HG03460 (cell line): ENCODE data around the gene FAM83B.
"Not testable (repeated sequence)": the region's sequence is repeated elsewhere in the genome, so short reads cannot be mapped to it uniquely, and the experiment has no call there.

Source experiments
- ATAC-seq: cut with Tn5 transposase; IDR thresholded peaks from one replicate; pipeline ENCODE4 v1.9.1; 2021; ENCODE audit not compliant: unreplicated experiment

The FAM83B gene

DNA sequence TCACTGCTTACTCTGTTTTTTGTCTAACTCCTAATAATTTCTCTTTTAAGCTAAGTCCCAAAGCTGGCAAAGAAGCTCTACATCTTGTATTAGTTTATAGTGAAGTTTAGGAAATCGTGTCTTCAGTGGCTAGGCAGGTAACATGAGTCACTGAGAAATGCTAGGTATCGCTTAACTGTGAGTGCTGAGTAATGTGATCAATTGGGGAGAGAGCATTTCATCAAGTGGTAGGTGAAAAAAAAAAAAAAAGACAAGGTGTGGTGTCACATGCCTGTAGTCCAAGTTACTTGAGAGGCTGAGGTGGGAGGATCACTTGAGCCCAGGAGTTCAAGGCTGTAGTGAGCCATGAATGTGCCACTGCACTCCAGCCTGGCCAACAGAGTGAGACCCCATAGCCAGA lies 125.3 kb downstream of the FAM83B start:
- ATAC-seq: no peak

DNA sequence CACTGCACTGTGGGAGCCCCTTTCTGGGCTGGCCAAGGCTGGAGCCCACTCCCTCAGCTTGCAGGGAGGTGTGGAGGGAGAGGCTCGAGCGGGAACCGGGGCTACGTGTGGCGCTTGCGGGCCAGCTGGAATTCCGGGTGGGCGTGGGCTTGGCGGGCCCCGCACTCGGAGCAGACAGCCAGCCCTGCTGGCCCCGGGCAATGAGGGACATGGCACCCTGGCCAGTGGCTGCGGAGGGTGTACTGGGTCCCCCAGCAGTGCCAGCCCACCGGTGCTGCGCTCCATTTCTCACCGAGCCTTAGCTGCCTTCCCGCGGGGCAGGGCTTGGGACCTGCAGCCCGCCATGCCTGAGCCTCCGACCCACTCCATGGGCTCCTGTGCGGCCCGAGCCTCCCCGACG lies 132.6 kb downstream of the FAM83B start:
- not testable (repeated sequence) for ATAC-seq

DNA sequence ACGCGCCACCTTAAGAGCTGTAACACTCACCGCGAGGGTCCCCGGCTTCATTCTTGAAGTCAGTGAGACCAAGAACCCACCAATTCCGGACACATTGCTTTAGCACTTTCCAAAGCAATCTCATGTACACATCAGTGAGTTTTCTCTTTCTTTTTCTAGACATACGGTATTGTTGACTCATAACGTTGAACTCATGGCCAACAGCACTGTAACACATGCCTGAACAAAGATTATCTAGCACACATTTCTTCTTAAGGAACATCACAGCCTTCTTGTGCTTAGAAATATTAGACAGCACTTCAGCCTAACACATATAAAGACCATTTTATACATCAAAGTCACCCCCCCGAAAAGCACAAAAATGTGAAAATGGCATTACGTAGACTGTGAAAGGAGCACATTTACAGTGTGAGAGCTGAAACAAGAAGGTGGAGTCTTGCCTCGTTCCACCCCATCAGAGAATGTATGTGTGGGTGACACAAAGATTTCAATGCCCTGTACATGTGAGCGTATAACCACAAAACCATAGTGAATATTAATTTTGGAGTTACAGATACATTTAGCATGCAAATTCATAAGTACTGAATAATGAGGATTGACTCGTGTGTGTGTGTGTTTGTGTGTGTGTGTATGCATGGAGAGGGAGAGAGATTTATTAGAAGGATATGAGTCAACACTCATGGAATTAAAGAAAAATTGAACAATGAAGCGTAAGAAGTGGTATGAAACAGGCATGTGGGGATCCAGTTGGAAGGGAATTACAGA lies 134.1 kb downstream of the FAM83B start:
- no peak for ATAC-seq

DNA sequence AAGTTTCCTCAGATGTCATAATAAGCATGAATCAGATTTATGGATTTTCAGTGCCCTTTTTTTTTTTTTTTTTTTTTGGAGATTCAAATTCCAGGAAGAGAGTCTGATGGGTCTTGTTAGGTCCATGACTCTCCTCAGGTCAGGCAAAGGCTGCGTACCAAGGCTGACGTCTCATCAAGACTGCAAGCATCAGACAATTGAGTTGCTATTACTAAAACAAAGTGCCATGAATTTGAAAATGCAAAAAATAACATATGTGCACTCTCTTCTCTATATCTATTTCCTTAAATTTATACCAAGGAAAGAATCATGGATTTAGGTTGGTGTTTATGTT lies 134.7 kb downstream of the FAM83B start:
- no peak for ATAC-seq

DNA sequence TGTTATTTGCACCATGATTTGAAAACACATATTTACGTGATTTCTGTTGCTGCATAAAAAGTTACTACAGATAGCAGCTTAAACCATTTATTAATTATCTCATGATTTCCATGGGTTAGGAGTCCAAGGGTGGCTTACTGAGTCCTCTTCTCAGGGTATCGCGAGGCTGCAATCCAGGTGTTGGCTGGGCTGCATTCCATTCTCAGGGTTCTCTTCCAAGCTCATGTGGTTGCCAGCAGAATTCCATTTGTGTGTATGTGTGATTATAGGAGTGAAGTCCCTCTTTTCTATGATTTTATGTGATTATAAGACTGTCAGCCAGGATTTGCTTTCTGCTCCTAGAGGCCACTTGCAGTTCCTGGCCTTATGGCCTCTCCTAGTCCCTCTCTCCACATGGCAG lies 135.1 kb downstream of the FAM83B start:
- ATAC-seq: no peak

DNA sequence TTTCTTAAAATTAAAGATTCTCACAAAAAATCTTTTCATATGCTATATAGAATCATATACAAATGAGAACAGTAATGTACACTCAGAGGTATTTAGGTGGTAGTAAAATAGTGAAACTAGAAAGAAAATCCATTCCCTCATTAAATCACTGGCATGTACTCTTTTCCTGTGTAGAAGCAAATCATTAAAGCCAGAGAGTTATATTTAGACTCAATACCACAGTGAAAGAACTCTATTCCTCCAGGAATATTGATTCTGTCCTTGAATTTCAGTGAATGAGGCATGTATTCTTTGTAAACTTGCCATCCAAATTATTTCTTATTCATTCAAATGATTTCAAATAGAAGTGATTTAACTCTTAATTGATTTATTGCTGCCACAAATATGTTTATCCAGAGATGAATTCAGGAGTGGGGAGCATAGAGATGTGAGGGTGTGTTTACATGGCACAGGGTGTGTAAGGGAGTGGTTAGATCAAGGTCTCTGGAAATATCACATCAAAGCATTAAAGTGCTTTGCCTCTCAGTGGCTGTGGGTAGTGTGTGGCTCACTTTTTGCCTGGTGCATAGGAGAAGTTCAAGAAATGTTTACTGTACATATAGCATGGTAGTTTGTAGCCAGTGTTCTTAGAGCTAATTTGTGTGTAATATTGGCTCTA lies 141.2 kb downstream of the FAM83B start:
- ATAC-seq: no peak

DNA sequence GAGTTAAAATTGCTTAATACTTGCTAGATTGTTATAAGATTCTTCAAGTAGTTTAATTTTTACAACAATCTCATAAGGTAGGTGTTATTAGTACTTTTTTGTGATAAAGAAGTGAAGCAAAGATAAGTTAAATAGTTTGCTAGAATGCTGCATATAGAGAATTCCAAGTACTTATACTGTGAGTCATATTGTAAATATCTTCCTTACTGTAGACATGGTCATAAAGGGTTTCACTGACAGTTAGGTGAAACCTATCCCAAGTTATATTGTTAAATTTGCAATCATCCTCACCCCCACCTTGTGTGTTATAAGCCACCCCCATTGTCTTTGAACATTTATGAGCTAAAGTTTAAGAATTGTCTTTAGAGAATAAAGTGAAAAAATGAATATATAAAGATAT lies 142.0 kb downstream of the FAM83B start:
- ATAC-seq: no peak

DNA sequence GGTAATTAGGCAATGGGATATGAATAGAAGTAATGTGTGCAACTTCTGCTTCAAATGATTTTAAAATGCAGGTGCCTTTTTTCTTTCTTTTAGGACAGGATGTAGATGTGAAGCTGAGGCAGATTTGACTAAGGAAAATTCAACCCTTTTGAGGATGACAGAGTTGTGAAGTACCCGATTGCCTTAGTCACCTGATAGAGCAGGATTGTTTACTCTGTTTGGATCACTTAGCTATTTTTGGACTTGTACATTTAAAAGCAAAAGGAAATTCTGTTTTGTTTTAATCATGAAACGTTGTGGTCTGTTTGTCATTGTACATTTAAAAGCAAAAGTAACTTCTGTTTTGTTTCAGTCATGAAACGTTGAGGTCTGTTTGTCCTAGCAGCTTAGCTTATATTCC lies 143.4 kb downstream of the FAM83B start:
- no peak for ATAC-seq
